Skin of body (tissue), 2 donors: ENCODE measurements around the gene LMOD3. TPM values are rescaled to one million over a fixed set of nuclear protein-coding genes. Genes with fewer than 3 reads are reported as not detected.

ENCODE experiments used
- DNase-seq: peaks from one replicate; lab custom pipeline; 2025; lab: John Stamatoyannopoulos, UW
- total RNA-seq: library from RNA; depleted of rRNA; stranded (reverse); fragments of >200 nt; gene quantifications from one replicate; pipeline ENCODE4 v1.2.3, GENCODE V29; 2014

Gene LMOD3
- total RNA-seq, 1 donor from 2014 or later = 8.9 TPM

DNA sequence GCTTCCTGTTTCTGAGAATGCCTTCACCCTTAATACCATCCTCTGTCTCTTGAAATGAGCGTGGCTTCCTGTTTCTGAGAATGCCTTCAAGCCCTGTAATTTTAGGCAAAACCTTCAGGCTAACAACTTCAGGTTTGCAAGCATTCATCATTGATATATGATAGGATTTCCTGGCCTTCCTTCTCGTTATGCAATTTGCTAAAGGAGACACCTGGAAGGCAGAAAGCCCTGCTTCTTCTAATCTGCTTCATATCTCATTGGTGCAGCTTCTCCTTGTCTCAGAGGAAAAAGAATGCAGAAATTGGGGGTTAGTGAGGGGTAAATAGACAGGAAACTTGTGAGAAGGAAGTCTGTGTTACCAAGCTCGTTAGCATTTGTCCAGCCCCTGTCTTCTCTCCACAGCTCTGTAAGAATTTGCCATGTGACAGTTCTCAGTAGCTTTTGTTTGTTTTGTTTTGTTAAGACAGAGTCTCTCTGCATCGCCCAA lies 30.3 kb downstream of the LMOD3 start:
- DNase-seq = no peak

DNA sequence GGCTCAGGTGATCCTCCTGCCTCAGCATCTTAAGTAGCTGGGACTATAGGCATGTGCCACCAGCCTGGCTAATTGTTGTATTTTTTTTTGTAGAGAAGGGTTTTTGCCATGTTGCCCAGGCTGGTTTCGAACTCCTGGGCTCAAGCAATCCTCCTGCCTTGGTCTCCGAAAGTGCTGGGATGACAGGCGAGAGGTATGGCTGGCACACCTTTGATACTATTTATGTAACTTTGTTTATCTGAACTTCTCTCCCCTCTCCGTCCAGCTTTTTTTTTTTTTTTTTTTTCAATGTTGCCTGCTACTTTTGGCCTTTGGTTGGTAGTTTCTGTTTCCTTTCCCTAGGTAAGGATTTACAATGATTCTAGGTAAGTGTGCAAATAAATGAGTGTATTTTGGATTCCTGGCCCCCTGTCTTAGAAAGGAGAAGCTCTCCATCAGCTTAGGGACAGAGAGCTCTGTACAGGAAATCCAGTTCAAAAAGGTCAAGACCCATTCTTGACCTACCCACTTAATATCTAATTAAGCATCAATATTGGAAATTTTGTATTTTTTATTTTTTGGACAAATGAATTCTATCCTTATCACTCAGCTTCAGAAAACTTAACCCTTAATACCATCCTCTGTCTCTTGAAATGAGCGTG lies 30.9 kb downstream of the LMOD3 start:
- DNase-seq = no peak

DNA sequence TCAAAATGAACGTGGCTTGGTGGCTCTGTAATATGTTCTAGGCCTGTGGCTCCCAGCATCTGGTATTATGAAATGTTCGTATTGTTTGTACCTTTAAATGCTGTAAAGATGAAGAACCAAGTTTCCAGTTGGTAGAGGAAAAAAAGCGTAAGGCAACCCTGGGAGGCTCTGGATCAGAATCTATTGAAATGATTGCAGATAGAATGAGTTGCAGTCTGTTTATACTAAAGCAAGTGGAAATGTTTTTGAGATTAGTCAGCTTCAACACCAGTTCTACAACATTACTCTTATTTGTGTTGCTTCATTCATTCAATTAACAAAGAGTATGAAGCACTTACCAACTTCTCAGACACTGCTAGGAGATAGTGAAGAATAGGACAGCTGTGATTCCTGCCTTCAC lies 32.4 kb downstream of the LMOD3 start:
- DNase-seq = no peak

DNA sequence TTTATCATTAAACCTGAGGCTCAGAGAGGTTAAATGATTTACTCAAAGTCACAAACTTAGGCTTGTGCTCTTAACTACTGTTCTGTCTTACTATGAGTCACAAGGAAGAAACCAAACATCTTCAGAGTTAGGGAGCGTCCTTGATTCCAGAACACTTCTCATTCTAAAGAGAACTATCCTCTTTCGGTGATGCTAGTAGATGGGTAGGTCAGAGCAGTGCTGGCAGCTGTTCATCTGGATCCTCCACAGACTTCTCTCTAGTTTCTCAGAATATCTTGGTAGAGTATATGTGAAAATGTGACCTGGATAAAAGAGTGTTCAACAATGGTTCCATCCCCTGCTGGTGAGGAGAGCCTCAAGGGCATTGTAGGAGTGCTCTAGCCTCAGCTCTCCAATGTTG lies 34.3 kb downstream of the LMOD3 start:
- no peak for DNase-seq

DNA sequence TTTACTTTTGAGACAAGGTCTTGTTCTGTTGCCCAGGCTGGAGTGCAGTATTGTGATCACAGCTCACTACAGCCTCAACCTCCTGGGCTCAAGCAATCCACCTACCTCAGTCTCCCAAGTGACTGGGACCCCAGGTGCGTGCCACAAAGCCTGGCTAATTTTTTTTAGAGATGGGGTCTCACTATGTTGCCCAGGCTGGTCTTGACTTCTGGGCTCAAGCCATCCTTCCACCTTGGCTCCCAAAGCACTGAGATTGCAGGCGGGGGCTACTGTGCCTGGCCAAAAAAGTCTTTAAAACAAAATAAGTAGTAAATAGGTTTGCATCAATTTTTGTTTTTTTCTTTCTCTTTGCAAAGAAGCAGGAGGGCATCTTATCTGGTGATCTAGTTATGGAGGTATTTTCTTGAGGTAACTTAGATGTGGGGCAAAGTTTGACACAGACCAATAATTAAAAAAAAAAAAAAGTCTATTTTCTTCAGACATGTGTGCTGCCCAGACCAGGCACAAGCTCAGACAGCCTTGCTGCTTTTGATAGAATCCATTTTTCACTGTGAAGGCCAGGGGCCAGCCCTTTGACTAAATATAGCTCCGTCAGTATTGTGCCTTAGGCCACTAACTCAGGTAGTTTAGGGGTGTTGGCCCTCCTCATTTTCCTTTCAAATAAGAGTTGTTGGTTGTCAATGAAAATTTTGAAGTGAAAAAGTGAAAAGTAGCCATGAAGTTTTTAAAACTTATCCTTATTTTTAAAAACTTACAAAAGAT lies 35.2 kb downstream of the LMOD3 start:
- DNase-seq = no peak

DNA sequence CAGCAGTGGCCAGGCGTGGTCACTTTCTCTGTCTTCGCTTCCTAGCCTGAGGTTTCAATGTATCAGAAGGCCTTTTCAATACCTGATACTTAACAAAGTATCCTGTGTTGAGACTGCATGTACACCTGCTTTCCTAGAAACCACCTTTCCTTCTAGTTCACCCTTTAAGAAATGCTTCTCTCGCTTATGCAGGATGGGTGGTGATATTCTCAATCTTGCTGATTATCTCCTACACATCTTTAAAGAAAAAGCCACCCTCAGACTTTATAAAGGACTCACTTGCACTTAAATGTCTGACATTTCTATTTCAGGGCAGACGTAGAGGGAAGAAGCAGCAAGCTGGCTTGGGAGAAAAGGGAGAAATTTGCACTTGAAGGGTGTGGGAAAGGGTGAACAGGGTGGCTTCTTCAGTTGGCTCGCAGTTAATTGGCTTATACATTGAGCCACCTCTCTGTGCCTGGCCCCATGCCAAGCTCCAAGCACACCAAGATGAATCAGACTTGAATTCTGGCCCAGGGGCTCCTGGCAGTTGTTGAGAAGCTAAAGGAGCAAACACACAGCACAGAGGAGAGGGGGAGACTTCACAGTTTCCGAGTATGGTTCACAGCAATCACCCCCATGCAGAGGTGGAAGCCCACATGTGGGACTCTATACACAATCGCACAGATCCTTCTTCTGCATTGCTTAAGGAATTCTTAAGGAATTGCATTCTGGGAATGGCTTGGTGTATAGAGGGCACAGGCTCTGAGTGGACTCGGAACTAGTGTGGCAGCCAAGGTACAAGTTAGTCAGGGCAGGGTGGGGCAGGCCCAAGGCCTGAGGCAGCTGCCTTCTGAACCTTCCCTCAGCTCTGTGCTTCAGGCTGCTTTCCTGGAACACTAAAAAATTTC lies 36.3 kb downstream of the LMOD3 start:
- peak; percentile 58 for DNase-seq

DNA sequence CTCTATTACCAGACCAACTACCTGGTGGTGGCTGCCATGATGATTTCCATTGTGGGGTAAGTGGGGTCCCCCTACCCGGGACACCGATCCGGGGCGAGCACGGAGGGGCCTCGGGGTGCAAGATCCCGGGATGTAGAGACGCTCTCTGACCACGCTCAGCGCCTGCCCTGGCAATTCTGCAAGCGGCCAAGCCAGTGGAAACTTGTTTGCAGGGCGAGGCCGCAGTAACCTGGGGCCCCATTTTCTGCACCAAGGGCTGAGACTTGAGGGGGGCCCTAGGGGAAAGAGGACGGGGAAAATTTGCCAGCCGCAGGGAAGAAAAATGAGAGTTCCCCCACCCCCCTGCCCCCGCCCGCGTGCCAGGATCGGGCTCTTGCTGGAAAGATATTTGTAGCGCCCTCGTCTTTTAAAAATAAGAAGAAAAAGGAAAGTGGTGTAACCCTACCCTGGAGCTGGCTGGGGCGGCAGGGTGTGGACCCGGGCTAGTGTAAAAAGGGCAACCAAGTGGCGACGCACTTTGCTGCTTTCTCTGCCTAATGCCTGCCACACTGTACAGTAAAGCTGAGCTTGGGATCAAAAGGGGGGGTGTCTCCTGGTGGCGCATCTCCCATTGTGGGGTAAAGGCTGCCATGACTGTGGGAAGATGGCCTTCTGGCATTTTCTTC lies 37.1 kb downstream of the LMOD3 start:
- DNase-seq = no peak

DNA sequence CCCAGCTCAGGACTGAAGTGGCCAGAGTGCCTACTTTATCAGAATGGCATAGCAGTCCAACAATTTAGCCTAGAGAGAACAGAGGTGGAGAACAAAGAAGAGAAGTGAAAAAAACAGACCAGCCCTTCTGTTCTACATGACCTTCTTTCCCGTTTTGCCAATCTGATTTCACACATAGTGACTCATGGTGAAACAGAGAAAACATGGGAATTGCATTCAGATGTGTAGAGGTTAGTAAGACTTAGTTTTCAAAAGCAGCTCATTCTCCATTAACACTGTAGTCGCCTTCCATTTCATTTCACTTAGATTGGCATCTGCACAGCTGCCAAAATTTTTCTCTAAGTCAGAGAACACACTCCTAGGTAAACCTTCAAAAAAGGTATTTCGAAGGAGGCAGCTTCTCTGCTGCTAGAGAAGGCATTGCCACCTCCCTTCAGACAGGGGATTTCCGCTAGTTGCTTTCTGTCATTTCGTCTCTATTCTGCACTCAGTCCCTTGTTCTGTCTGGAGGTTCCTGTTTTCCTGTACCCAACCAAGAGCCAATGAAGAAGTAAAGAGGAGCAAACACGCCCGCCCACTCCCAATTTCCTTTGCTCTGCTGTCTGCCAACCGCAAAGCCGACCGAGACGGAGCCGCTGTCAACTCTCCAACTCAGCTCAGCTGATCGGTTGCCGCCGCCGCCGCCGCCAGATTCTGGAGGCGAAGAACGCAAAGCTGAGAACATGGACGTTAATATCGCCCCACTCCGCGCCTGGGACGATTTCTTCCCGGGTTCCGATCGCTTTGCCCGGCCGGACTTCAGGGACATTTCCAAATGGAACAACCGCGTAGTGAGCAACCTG lies 37.8 kb downstream of the LMOD3 start, which contains the start of gene ARL6IP5:
Gene ARL6IP5 (plus strand): TSS at position 612 of the 842 bp plus-strand sequence. CDS start 111 bp downstream, at position 723.
- peak; percentile 94 for DNase-seq

DNA sequence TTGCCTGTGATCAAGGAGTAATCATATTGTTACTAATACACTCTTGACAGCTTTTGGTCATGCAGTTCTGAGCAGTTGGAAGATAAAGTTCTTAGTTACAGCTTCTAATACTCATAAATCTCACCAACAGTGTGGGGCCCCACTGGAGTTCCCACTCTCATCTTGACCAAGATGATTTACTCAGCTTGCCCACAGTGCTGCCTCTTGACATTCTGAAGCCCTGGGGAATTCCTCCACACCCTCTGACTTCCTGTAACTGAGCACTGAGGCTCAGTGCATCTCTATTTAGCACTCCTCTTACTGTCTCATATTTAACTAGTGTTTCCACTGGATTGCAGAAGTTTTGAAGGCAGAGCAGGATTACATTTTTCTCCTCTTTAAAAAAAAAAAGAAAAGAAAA lies 39.6 kb downstream of the LMOD3 start:
- DNase-seq = peak; percentile 15

DNA sequence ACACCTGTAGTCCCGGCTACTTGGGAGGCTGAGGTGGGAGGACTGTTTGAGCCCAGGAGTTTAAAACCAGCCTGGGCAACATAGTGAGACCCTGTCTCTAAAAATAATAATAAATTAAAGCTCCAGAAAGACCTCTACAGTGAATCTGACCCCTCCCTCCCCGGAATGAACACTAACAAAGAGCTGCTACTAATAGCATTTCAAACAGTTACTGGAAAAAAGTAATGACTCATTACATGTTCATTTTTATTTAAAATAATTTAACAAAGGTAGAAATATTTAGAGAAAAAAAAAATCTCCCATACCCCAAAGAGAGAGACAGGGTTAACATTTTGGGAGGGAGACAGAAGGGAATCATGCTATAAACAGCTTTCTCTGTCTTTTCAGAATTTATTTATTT lies 40.0 kb downstream of the LMOD3 start:
- no peak for DNase-seq

DNA sequence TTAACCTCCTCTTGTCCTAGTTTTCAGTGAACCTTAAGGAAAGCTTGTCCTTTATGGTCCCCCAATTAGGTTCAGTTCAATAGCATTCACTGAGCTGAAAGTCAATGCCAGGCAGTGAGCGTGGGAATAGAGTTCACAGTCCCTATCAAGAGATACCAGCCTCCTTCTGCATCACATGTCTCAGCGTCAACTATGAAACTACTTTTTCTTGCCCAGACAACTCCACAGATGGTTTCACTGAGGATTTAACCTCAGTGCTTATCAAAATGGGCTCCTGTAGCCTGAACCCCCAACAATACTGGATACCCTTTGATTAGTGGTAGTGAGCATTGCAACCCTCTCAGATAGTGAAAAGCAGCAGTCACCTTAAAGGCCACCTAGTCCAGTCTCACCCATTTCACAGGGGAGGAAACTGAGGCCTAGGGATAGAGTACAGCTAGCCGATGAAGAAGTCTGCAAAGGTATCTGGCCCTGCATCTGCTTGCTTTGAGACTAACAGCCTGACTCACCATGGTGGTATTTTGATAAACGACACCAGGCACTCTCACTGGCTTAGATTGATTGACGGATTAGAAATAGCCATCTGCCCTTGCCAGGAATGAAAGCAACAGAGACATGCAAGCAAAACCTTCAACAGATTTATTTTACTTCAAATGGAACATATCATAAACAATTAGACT lies 40.7 kb downstream of the LMOD3 start:
- DNase-seq = no peak

DNA sequence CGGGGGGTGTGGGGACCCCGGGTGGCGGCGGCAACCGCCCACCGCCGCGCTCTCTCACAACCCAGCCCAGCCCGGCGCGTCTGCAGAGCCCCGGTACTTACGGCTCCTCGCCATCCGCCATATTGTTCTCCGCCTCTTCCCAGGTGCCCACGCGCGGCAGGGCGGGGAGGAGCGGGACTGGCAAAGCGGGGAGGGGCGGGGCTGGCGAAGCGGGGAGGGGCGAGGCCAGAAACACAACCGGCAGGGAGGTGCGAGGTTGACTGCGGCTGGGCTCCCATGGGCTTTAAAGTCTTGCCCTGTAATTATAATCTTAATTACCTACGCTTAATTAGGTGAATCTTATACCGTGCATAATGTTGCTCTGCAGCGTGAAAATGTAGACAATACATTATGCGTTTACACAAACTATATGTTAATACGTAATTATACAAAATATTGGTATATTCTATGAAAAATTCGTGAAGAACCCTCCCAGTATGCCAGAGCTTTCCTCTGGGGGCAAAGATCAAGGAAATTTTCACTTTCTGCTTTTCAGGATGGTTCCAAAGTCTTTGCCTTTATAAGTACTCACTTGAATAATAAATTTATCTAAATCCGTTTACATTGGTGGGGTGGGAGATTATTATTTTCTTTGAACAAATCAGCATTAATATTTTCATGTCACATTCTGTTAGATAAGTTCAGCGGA lies 42.0 kb downstream of the LMOD3 start, which contains the start of gene UBA3:
Gene UBA3 (minus strand): TSS at position 133 of the 688 bp plus-strand sequence. CDS start 12 bp downstream, at position 121.
- DNase-seq = peak; percentile 74

DNA sequence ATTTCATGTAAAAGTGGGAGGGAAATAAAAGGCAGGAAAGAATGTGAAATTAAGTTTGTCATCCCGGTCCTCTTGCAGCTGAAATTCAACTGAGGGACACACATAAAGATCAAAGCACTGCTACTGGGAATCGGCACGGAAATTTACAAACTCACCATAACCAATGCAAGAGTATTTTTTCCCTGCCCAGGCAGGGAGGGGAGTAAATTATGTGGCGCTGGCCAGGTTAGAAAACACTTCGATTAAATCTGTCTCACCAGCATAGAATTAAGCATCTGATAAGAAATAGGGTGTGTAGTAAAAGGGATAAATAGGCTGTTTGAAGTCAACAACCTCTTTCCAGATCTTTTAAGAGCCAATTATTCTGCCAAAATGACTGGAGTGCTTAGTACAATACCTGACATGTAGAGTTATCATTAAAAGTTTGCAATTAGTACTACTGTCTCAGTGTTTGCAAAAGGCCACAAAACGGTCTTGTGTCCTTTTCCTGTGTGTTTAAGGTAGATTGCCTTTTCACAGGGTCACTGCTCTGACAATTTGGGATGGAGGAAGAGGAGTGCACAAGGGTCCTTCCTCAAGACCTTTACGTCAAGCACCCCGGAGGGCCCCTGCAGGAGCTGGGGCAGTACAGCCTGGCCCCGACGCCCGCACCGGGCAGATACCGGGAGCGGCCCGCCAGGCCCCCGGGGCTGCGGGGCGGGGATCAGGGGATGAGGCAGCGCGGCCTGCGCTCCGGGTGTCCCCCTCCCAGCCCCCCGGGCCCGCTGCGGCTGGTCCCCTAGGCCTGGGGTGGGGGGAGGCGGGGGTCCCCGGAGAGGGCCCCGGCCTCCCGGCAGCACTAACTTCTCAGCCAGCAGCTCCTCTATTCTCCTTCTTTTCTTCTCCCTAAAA lies 42.9 kb downstream of the LMOD3 start:
- DNase-seq = no peak

DNA sequence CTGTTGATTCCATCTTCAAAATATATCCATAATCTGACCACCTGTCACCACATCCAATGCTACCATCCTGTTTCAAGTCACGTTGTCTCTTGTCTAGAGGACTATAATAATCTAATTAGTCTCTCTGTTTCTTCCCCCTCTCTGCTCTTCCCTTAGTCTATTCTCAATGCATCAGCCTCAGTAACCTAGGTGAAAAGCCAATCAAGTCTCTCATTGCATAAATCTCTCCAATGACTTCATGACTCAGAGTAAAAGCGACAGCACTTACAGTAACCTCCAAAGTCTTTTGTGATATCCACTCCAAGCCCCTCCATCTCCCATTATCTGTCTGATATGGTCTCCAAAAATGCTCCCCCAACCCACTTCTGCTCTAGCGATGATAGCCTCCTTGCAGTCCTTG lies 49.5 kb downstream of the LMOD3 start:
- DNase-seq = no peak

DNA sequence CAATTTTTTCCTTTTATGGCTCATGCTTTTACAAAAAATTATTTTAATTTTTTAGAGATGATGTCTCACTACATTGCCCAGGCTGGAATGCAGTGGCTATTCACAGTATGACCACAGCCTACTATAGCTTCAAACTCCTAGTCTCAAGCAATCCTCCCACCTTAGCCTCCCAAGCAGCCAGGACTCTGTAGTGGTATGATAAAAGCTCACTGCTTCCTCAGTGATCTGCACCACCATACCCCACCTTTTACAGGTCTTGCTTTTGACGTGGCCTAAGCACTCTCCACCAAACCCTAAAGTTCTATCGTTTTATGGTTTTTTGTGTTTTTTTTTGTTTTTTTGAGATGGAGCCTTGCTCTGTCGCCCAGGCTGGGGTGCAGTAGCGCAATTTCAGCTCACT lies 56.3 kb downstream of the LMOD3 start:
- DNase-seq = no peak

DNA sequence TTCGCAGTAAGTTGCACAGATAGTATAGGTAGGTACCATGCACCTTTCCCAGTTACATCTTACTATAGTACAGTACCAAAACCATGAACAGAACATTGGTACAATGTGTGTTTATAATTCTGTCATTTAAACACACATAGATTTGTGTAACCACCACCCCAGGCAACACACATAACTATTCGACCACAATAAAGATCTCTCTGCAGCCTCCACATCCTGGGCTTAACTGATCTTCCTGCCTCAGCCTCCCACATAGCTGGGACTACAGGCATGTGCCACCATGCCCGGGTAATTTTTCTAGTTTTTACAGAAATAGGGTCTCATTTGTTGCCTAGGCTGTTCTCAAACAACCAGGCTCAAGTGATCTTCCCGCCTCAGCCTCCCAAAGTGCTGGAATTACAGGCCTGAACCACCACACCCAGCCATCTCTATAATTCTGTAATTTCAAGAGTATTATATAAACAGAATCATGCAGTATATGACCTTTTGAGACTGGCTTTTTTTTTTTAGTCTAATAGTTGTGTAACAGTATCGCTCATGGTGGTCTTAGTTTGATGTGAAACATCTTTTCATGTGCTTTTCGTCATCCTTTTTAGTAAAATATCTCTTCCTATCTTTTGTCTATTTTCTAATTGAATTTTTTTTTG lies 57.0 kb downstream of the LMOD3 start:
- DNase-seq = no peak

DNA sequence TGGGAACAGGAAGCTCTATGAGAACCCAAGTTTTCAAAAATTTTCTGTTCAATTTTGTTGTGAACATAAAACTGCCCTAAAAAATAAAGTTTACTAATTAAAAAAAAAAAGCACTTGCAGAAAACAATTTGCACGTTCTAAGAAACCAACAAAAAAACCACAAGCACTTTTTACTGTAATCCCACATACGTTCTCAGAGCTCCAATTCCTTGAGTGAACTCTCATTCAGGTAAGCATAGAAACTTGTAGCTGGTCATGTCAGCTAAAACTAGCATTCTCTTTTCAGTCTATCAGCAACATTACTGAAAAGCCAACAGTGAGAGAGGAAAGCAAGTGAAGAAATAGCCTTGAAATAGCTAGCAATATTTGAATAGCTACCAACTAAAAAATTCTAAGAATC lies 58.8 kb downstream of the LMOD3 start:
- no peak for DNase-seq

DNA sequence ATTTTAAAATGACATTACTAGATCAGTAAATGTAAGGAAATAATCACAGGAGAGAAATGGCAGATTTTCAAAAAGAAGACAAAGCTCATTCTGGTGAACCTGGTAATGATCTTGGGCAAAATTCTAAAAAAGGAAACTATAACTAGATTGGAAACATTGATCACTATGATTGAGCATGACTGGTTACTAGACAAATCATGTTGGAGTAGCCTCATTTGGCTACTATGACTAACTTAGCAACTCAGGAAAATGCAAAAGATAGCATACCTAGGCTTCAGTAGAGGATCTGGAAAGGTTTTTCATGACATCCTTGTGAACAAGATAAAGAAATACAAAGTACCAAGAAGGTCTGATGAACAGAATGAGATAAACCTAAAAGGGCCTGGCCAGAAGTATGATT lies 62.7 kb downstream of the LMOD3 start:
- DNase-seq = no peak
